Neural progenitor cell (in vitro differentiated cells): Measurements from ENCODE around the gene C1QC. TPM values are rescaled to one million over a fixed set of nuclear protein-coding genes. Genes with fewer than 3 reads are reported as not detected.

Experiments used
- DNase-seq: peaks from one replicate; pipeline ENCODE4 v3.0.0-alpha.2; 2016; ENCODE audit warnings: low spot score
- H2AFZ ChIP-seq: fragments of 200-600 bp; sonication (generic); replicated peaks from 2 replicates; pipeline ENCODE4 v1.6.1; 2016; ENCODE audit warnings: antibody characterized with exemption
- H3F3A ChIP-seq: fragments of 200-600 bp; sonication (generic); 2 replicates; pipeline ENCODE4 v1.6.1; 2016; ENCODE audit warnings: antibody characterized with exemption, low read depth
- H3K27ac ChIP-seq: fragments of 200-600 bp; sonication (generic); 2 replicates; pipeline ENCODE4 v1.5.1; 2016; ENCODE audit warnings: mild to moderate bottlenecking
- H3K27me3 ChIP-seq: fragments of 200-600 bp; sonication (generic); 2 replicates; pipeline ENCODE4 v1.6.1; 2016; ENCODE audit warnings: mild to moderate bottlenecking, moderate library complexity
- H3K36me3 ChIP-seq: fragments of 200-600 bp; sonication (generic); 2 replicates; pipeline ENCODE4 v1.5.1; 2016
- H3K4me1 ChIP-seq: fragments of 200-600 bp; sonication (generic); 2 replicates; pipeline ENCODE4 v1.6.1; 2016; ENCODE audit warnings: mixed run types
- H3K4me2 ChIP-seq: fragments of 200-600 bp; sonication (generic); 2 replicates; pipeline ENCODE4 v1.6.1; 2016
- H3K4me3 ChIP-seq: fragments of 200-600 bp; sonication (generic); 2 replicates; pipeline ENCODE4 v1.5.1; 2016
- H3K79me2 ChIP-seq: fragments of 200-600 bp; sonication (generic); 2 replicates; pipeline ENCODE4 v1.6.1; 2016; ENCODE audit warnings: low read depth
- H3K9ac ChIP-seq: fragments of 200-600 bp; sonication (generic); 2 replicates; pipeline ENCODE4 v1.6.1; 2016
- H3K9me3 ChIP-seq: fragments of 200-600 bp; sonication (generic); 2 replicates; pipeline ENCODE4 v1.5.1; 2016; ENCODE audit warnings: low read depth
- H4K20me1 ChIP-seq: fragments of 200-600 bp; sonication (generic); 2 replicates; pipeline ENCODE4 v1.6.1; 2016; ENCODE audit warnings: low read depth
- H3K27ac Mint-ChIP-seq: 3 replicates; pipeline ENCODE4 v1.8.0; 2021; ENCODE audit warnings: mixed read lengths
- H3K27me3 Mint-ChIP-seq: 2 replicates; pipeline ENCODE4 v1.8.0; 2022; ENCODE audit warnings: low read depth, mild to moderate bottlenecking, inconsistent platforms, moderate library complexity, mixed read lengths; ENCODE audit not compliant: insufficient read depth
- H3K36me3 Mint-ChIP-seq: 3 replicates; pipeline ENCODE4 v1.8.0; 2021; ENCODE audit warnings: mixed read lengths
- H3K4me1 Mint-ChIP-seq: 3 replicates; pipeline ENCODE4 v1.8.0; 2021; ENCODE audit warnings: mixed read lengths
- H3K4me3 Mint-ChIP-seq: 3 replicates; pipeline ENCODE4 v1.8.0; 2021; ENCODE audit warnings: mild to moderate bottlenecking, moderate library complexity, mixed read lengths
- H3K9me3 Mint-ChIP-seq: 3 replicates; pipeline ENCODE4 v1.8.0; 2020; ENCODE audit warnings: mixed read lengths
- CTCF ChIP-seq: fragments of 200-600 bp; sonication (generic); IDR thresholded peaks from 2 replicates; pipeline ENCODE4 v1.5.1; 2017; ENCODE audit warnings: antibody characterized with exemption, mild to moderate bottlenecking
- EZH2 ChIP-seq: fragments of 200-600 bp; sonication (generic); IDR thresholded peaks from 2 replicates; pipeline ENCODE4 v1.6.1; 2017; ENCODE audit warnings: antibody characterized with exemption, mild to moderate bottlenecking, moderate library complexity
- EZH2phosphoT487 ChIP-seq: fragments of 200-600 bp; sonication (generic); IDR thresholded peaks from 2 replicates; pipeline ENCODE4 v1.6.1; 2017; ENCODE audit warnings: antibody characterized with exemption
- total RNA-seq: library from RNA; depleted of rRNA; stranded (reverse); fragments of >200 nt; gene quantifications from 2 replicates; pipeline ENCODE4 v1.2.3, GENCODE V29; 2015; ENCODE audit warnings: low replicate concordance

The C1QC gene
- total RNA-seq, 1 donor from 2014 or later = not detected

- no peaks in the 10 kb centered on the region for H3K9me3 Mint-ChIP-seq
- Histone ChIP-seq H4K20me1 (no peaks in the 10 kb centered on the region), H3K4me3 (no peak overlapping the region), H2AFZ (no peak overlapping the region), H3K79me2 (no peaks in the 10 kb centered on the region), H3K36me3 (no peaks in the 10 kb centered on the region), H3K27me3 (no peaks in the 10 kb centered on the region), H3K9ac (no peak overlapping the region), H3K9me3 (no peaks in the 10 kb centered on the region), H3F3A (no peaks in the 10 kb centered on the region), H3K4me2 (no peak overlapping the region), H3K4me1 (no peaks in the 10 kb centered on the region), H3K27ac (no peak overlapping the region)
- H3K4me1 Mint-ChIP-seq = peaks cover 4% of the 10 kb centered on the region
- H3K27me3 Mint-ChIP-seq = peaks cover 14% of the 10 kb centered on the region
- no peak overlapping the region for H3K4me3 Mint-ChIP-seq
- no peak for DNase-seq
- no peaks in the 10 kb centered on the region for H3K36me3 Mint-ChIP-seq
- no peak for TF ChIP-seq EZH2phosphoT487
- no peak for TF ChIP-seq EZH2
- no peak for TF ChIP-seq CTCF
- no peak overlapping the region for H3K27ac Mint-ChIP-seq
These were observed 5.5 kb upstream of the C1QC start for GRCh38 chr1:22637907-22638445.

- H3K27ac ChIP-seq = no peak overlapping the region
- Mint-ChIP-seq H3K27me3 (peaks cover 15% of the 10 kb centered on the region), H3K4me1 (peaks cover 4% of the 10 kb centered on the region), H3K4me3 (no peak overlapping the region), H3K36me3 (no peaks in the 10 kb centered on the region), H3K9me3 (no peaks in the 10 kb centered on the region), H3K27ac (no peak overlapping the region)
- no peaks in the 10 kb centered on the region for H3K36me3 ChIP-seq
- no peak overlapping the region for H2AFZ ChIP-seq
- DNase-seq = no peak
- TF ChIP-seq CTCF (no peak), EZH2 (no peak), EZH2phosphoT487 (no peak)
- no peak overlapping the region for H3K4me3 ChIP-seq
- H3K27me3 ChIP-seq = no peaks in the 10 kb centered on the region
- H3K4me2 ChIP-seq = no peak overlapping the region
- H3K9ac ChIP-seq = no peak overlapping the region
- no peaks in the 10 kb centered on the region for H3K79me2 ChIP-seq
- no peaks in the 10 kb centered on the region for H4K20me1 ChIP-seq
- no peaks in the 10 kb centered on the region for H3F3A ChIP-seq
- no peaks in the 10 kb centered on the region for H3K4me1 ChIP-seq
- H3K9me3 ChIP-seq = no peaks in the 10 kb centered on the region
These were observed 4.8 kb upstream of the C1QC start for GRCh38 chr1:22638476-22639234.

- H3K9ac ChIP-seq = no peak overlapping the region
- no peak overlapping the region for H3K4me3 Mint-ChIP-seq
- no peak overlapping the region for H3K27ac ChIP-seq
- H3K4me1 Mint-ChIP-seq = peaks cover 4% of the 10 kb centered on the region
- no peak for TF ChIP-seq EZH2
- TF ChIP-seq CTCF = peak; percentile 43
- H3K79me2 ChIP-seq = no peaks in the 10 kb centered on the region
- H3F3A ChIP-seq = no peaks in the 10 kb centered on the region
- H3K27ac Mint-ChIP-seq = no peak overlapping the region
- H4K20me1 ChIP-seq = no peaks in the 10 kb centered on the region
- H3K9me3 Mint-ChIP-seq = no peaks in the 10 kb centered on the region
- H3K36me3 ChIP-seq = no peaks in the 10 kb centered on the region
- no peak overlapping the region for H2AFZ ChIP-seq
- H3K4me2 ChIP-seq = no peak overlapping the region
- H3K9me3 ChIP-seq = no peaks in the 10 kb centered on the region
- H3K4me3 ChIP-seq = no peak overlapping the region
- H3K27me3 ChIP-seq = no peaks in the 10 kb centered on the region
- H3K27me3 Mint-ChIP-seq = peaks cover 16% of the 10 kb centered on the region
- H3K4me1 ChIP-seq = no peaks in the 10 kb centered on the region
- no peaks in the 10 kb centered on the region for H3K36me3 Mint-ChIP-seq
- DNase-seq = peak; percentile 72
These were observed 4.1 kb upstream of the C1QC start for GRCh38 chr1:22639286-22639685.
